HepG2 (cell line): Measurements from ENCODE around the gene SF3A2. TPM values are rescaled to one million over a fixed set of nuclear protein-coding genes. Genes with fewer than 3 reads are reported as not detected.
A peak's percentile ranks its signal among the peaks of the same experiment; 100 is the strongest.

Source experiments
- ELF3 ChIP-seq: IDR thresholded peaks from 2 replicates; pipeline ENCODE4 v1.6.1; 2016; ENCODE audit warnings: missing genetic modification reagents, missing compliant biosample characterization
- GZF1 ChIP-seq: sonication (generic); formaldehyde crosslinking; IDR thresholded peaks from 2 replicates; pipeline ENCODE4 v1.5.1; 2020; ENCODE audit warnings: mild to moderate bottlenecking, missing genetic modification reagents
- HOXA3 ChIP-seq: sonication (generic); formaldehyde crosslinking; IDR thresholded peaks from 2 replicates; pipeline ENCODE4 v1.5.0; 2020; ENCODE audit warnings: missing genetic modification reagents
- JUN ChIP-seq: sonication (generic); formaldehyde crosslinking; IDR thresholded peaks from 2 replicates; pipeline ENCODE4 v1.4.0; 2020; ENCODE audit warnings: mild to moderate bottlenecking, missing genetic modification reagents
- JUNB ChIP-seq: sonication (generic); formaldehyde crosslinking; IDR thresholded peaks from 2 replicates; pipeline ENCODE4 v1.8.0; 2022; ENCODE audit warnings: missing genetic modification reagents, mild to moderate bottlenecking, borderline replicate concordance
- NFE2L1 ChIP-seq: sonication (generic); formaldehyde crosslinking; IDR thresholded peaks from 2 replicates; pipeline ENCODE4 v1.4.0; 2020; ENCODE audit warnings: missing genetic modification reagents, mild to moderate bottlenecking, borderline replicate concordance
- NFKBIZ ChIP-seq: IDR thresholded peaks from 2 replicates; pipeline ENCODE4 v1.6.1; 2018; ENCODE audit warnings: missing genetic modification reagents, missing compliant biosample characterization
- NR2F1 ChIP-seq, 2 experiments: fragments of 450-650 bp in 1 of 2; formaldehyde crosslinking in 1 of 2; IDR thresholded peaks; 2 replicates each; pipeline versions ENCODE4 v1.5.0 to v1.6.1; 2016 to 2020; ENCODE audit warnings: mild to moderate bottlenecking in 1 of 2, missing compliant biosample characterization in 1 of 2, missing genetic modification reagents in 1 of 2, moderate library complexity in 1 of 2
- PRPF4 ChIP-seq: fragments of 200-400 bp; formaldehyde crosslinking; IDR thresholded peaks from 2 replicates; pipeline ENCODE4 v1.6.1; 2016; ENCODE audit warnings: low read length, low read depth; ENCODE audit not compliant: poor library complexity, severe bottlenecking
- SIN3A ChIP-seq: IDR thresholded peaks from 2 replicates; pipeline ENCODE4 v1.6.1; 2011; ENCODE audit warnings: low read depth, mild to moderate bottlenecking, control low read depth, low read length, borderline replicate concordance
- THAP11 ChIP-seq: IDR thresholded peaks from 2 replicates; pipeline ENCODE4 v1.6.1; 2016; ENCODE audit warnings: missing biosample characterization, missing genetic modification reagents
- ZC3H4 ChIP-seq: sonication (generic); formaldehyde crosslinking; IDR thresholded peaks from 2 replicates; pipeline ENCODE4 v1.4.0; 2020; ENCODE audit warnings: missing genetic modification reagents, borderline replicate concordance
- ZNF10 ChIP-seq: sonication (generic); formaldehyde crosslinking; IDR thresholded peaks from 2 replicates; pipeline ENCODE4 v1.4.0; 2020; ENCODE audit warnings: mild to moderate bottlenecking, low read depth, missing genetic modification reagents, borderline replicate concordance
- ZNF354B ChIP-seq: sonication (generic); formaldehyde crosslinking; IDR thresholded peaks from 2 replicates; pipeline ENCODE4 v1.8.0; 2022; ENCODE audit warnings: mild to moderate bottlenecking, missing genetic modification reagents
- ZNF558 ChIP-seq: sonication (generic); formaldehyde crosslinking; IDR thresholded peaks from 2 replicates; pipeline ENCODE4 v1.9.0; 2022; ENCODE audit warnings: mild to moderate bottlenecking, missing genetic modification reagents, borderline replicate concordance
- ZNF713 ChIP-seq: sonication (generic); formaldehyde crosslinking; IDR thresholded peaks from 2 replicates; pipeline ENCODE4 v1.4.0; 2020; ENCODE audit warnings: mild to moderate bottlenecking, missing genetic modification reagents
- ZNF790 ChIP-seq: sonication (generic); formaldehyde crosslinking; IDR thresholded peaks from 2 replicates; pipeline ENCODE4 v1.8.0; 2022; ENCODE audit warnings: missing genetic modification reagents, mild to moderate bottlenecking, borderline replicate concordance
- polyA plus RNA-seq, 8 experiments: library from polyadenylated mRNA; depleted of rRNA in 3 of 8; stranded (reverse) in 7 of 8; unstranded in 1 of 8; fragments of >200 nt; fragmentation: Illumina TruSeq in 4 of 8; extraction: Trizol in 4 of 8; gene quantifications; 2 replicates each; pipeline versions ENCODE4 v1.2.1 to v1.2.3, GENCODE V29; 2011 to 2016; ENCODE audit warnings: low read depth in 4 of 8, missing spikeins in 1 of 8, mixed read lengths in 1 of 8; ENCODE audit not compliant: insufficient read depth in 1 of 8
- total RNA-seq, 5 experiments: library from RNA; depleted of rRNA; stranded (reverse); fragments of >200 nt; fragmentation: Illumina TruSeq; extraction: Trizol; gene quantifications; 2 replicates each; pipeline ENCODE4 v1.2.3, GENCODE V29; 2016; ENCODE audit warnings: low read depth in 1 of 5
- TF ChIP-seq, protein P1 (sequence below): sonication (generic); formaldehyde crosslinking; IDR thresholded peaks from 2 replicates; pipeline ENCODE4 v1.5.1; 2020; ENCODE audit warnings: mild to moderate bottlenecking, missing genetic modification reagents, moderate library complexity
- TF ChIP-seq, protein P2 (sequence below): sonication (generic); formaldehyde crosslinking; IDR thresholded peaks from 2 replicates; pipeline ENCODE4 v1.8.1; 2023; ENCODE audit warnings: mild to moderate bottlenecking, missing genetic modification reagents
- TF ChIP-seq, protein P3 (sequence below): sonication (generic); formaldehyde crosslinking; IDR thresholded peaks from 2 replicates; pipeline ENCODE4 v1.4.0; 2020; ENCODE audit warnings: missing genetic modification reagents, borderline replicate concordance
- TF ChIP-seq, protein P4 (sequence below): sonication (generic); formaldehyde crosslinking; IDR thresholded peaks from 2 replicates; pipeline ENCODE4 v1.5.0; 2020; ENCODE audit warnings: missing genetic modification reagents
- TF ChIP-seq, protein P5 (sequence below): IDR thresholded peaks from 2 replicates; pipeline ENCODE4 v1.6.1; 2016; ENCODE audit warnings: low read depth

Gene SF3A2
- total and polyA plus RNA-seq, 2 of the 13 experiments (the other 11 are each of a cell fraction or from before 2014, with no cell fraction given): 8.6 to 8.8 TPM

DNA sequence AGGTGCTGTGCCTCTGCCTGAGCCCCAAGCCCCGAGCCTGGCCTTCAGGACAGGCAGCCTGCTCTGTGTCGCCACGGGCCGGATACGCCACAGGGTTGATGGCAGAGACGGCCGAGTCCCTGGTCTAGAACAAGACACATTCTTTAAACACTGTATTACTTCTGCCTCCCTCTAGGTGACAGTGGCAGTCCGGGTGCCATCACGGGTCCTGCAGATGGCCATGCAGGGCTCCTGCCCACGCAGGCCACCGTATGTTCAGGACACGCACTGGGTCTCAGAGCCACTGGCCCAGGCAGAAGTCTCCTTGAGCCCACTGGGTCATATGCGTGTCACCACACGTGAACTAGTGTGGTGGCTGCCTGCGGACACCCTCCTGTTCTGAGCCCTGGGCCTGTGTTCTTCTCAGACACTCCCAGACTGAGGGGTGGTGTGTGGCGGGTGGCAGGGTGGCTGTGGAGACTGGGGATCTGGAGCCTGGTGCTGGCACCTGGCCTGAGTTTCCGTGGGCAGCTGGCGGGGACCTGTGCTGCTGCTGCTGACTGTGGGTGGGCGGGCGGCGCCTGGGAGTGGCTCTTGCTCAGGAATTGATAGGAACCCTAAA is 4.9 kb upstream of the SF3A2 start (continued):
- TF ChIP-seq, protein P1, sequence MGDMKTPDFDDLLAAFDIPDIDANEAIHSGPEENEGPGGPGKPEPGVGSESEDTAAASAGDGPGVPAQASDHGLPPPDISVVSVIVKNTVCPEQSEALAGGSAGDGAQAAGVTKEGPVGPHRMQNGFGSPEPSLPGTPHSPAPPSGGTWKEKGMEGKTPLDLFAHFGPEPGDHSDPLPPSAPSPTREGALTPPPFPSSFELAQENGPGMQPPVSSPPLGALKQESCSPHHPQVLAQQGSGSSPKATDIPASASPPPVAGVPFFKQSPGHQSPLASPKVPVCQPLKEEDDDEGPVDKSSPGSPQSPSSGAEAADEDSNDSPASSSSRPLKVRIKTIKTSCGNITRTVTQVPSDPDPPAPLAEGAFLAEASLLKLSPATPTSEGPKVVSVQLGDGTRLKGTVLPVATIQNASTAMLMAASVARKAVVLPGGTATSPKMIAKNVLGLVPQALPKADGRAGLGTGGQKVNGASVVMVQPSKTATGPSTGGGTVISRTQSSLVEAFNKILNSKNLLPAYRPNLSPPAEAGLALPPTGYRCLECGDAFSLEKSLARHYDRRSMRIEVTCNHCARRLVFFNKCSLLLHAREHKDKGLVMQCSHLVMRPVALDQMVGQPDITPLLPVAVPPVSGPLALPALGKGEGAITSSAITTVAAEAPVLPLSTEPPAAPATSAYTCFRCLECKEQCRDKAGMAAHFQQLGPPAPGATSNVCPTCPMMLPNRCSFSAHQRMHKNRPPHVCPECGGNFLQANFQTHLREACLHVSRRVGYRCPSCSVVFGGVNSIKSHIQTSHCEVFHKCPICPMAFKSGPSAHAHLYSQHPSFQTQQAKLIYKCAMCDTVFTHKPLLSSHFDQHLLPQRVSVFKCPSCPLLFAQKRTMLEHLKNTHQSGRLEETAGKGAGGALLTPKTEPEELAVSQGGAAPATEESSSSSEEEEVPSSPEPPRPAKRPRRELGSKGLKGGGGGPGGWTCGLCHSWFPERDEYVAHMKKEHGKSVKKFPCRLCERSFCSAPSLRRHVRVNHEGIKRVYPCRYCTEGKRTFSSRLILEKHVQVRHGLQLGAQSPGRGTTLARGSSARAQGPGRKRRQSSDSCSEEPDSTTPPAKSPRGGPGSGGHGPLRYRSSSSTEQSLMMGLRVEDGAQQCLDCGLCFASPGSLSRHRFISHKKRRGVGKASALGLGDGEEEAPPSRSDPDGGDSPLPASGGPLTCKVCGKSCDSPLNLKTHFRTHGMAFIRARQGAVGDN (CRISPR knock-in tag): peak; percentile 24; the same call in 1 of the 2 replicates
- TF ChIP-seq, protein P2, sequence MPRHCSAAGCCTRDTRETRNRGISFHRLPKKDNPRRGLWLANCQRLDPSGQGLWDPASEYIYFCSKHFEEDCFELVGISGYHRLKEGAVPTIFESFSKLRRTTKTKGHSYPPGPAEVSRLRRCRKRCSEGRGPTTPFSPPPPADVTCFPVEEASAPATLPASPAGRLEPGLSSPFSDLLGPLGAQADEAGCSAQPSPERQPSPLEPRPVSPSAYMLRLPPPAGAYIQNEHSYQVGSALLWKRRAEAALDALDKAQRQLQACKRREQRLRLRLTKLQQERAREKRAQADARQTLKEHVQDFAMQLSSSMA (CRISPR knock-in tag): no peak
- TF ChIP-seq ZC3H4 (CRISPR knock-in tag): 0 out of 2 replicates have a peak, but pooled peaks have one; percentile 44
- 0 out of 2 replicates have a peak, but pooled peaks have one; percentile 5 for TF ChIP-seq HOXA3 (CRISPR knock-in tag)
- no peak for TF ChIP-seq GZF1 (CRISPR knock-in tag)
- no peak for TF ChIP-seq ZNF558 (CRISPR knock-in tag)
- no peak for TF ChIP-seq NFKBIZ (CRISPR knock-in tag)
- TF ChIP-seq, protein P3, sequence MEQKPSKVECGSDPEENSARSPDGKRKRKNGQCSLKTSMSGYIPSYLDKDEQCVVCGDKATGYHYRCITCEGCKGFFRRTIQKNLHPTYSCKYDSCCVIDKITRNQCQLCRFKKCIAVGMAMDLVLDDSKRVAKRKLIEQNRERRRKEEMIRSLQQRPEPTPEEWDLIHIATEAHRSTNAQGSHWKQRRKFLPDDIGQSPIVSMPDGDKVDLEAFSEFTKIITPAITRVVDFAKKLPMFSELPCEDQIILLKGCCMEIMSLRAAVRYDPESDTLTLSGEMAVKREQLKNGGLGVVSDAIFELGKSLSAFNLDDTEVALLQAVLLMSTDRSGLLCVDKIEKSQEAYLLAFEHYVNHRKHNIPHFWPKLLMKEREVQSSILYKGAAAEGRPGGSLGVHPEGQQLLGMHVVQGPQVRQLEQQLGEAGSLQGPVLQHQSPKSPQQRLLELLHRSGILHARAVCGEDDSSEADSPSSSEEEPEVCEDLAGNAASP: no peak
- TF ChIP-seq ZNF713 (CRISPR knock-in tag): no peak
- TF ChIP-seq ZNF790: no peak
- TF ChIP-seq ELF3: no peak
- no peak for TF ChIP-seq JUN (CRISPR knock-in tag)
- TF ChIP-seq THAP11: no peak
- TF ChIP-seq JUNB: no peak
- TF ChIP-seq SIN3A: no peak
- TF ChIP-seq ZNF354B (CRISPR knock-in tag): no peak
- TF ChIP-seq, protein P4, sequence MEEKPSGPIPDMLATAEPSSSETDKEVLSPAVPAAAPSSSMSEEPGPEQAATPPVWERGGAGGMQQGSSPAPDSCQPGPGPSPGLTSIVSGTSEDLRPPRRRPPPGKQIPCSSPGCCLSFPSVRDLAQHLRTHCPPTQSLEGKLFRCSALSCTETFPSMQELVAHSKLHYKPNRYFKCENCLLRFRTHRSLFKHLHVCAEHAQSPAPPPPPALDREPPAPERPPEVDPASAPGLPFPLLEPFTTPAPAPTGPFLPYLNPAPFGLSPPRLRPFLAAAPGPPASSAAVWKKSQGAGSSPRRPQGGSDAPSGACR (CRISPR knock-in tag): no peak
- no peak for TF ChIP-seq ZNF10 (CRISPR knock-in tag)
- no peak for TF ChIP-seq PRPF4
- no peak for TF ChIP-seq NFE2L1 (CRISPR knock-in tag)
- no peak for TF ChIP-seq NR2F1 (CRISPR knock-in tag; IDR thresholded peaks at IDR 0.05)
- TF ChIP-seq, protein P5, sequence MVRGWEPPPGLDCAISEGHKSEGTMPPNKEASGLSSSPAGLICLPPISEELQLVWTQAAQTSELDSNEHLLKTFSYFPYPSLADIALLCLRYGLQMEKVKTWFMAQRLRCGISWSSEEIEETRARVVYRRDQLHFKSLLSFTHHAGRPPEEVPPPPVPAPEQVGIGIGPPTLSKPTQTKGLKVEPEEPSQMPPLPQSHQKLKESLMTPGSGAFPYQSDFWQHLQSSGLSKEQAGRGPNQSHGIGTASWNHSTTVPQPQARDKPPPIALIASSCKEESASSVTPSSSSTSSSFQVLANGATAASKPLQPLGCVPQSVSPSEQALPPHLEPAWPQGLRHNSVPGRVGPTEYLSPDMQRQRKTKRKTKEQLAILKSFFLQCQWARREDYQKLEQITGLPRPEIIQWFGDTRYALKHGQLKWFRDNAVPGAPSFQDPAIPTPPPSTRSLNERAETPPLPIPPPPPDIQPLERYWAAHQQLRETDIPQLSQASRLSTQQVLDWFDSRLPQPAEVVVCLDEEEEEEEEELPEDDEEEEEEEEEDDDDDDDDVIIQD (CRISPR knock-in tag): no peak
